IMR-90 (cell line): ENCODE measurements around the gene CERS1.

Experiments
- CEBPB ChIP-seq: IDR thresholded peaks from 2 replicates; pipeline ENCODE4 v1.6.1; 2012; ENCODE audit warnings: low read depth, low read length, improper control_type of control experiment
- CHD1 ChIP-seq: IDR thresholded peaks from 2 replicates; pipeline ENCODE4 v1.6.1; 2012; ENCODE audit warnings: low read depth, low read length, improper control_type of control experiment
- CTCF ChIP-seq: conservative IDR thresholded peaks from 2 replicates; pipeline ENCODE4 v1.5.1; 2012; ENCODE audit warnings: mild to moderate bottlenecking, low read depth, low read length, improper control_type of control experiment
- FOS ChIP-seq: fragments of 150-350 bp; IDR thresholded peaks from 2 replicates; pipeline ENCODE4 v1.6.1; 2016; ENCODE audit warnings: low read depth, low read length
- MAFK ChIP-seq: IDR thresholded peaks from 2 replicates; pipeline ENCODE4 v1.6.1; 2012; ENCODE audit warnings: low read depth, low read length, improper control_type of control experiment
- MXI1 ChIP-seq: IDR thresholded peaks from 2 replicates; pipeline ENCODE4 v1.6.1; 2012; ENCODE audit warnings: low read depth, mild to moderate bottlenecking, low read length, moderate library complexity, borderline replicate concordance
- NFE2L2 ChIP-seq: fragments of 150-350 bp; IDR thresholded peaks from 2 replicates; pipeline ENCODE4 v1.6.1; 2016; ENCODE audit warnings: low read depth, mild to moderate bottlenecking, low read length
- POLR2A ChIP-seq: IDR thresholded peaks from 2 replicates; pipeline ENCODE4 v1.6.1; 2012; ENCODE audit warnings: mild to moderate bottlenecking, low read depth, low read length
- RAD21 ChIP-seq: IDR thresholded peaks from 2 replicates; pipeline ENCODE4 v1.6.1; 2012; ENCODE audit warnings: low read length, improper control_type of control experiment
- RFX5 ChIP-seq: IDR thresholded peaks from 2 replicates; pipeline ENCODE4 v1.8.0; 2012; ENCODE audit warnings: low read depth, mild to moderate bottlenecking, low read length, moderate library complexity
- SMC3 ChIP-seq: fragments of 150-350 bp; IDR thresholded peaks from 2 replicates; pipeline ENCODE4 v1.6.1; 2016; ENCODE audit warnings: low read depth, mild to moderate bottlenecking, antibody characterized with exemption, low read length, moderate library complexity
- USF2 ChIP-seq: fragments of 150-350 bp; IDR thresholded peaks from 2 replicates; pipeline ENCODE4 v1.6.1; 2017; ENCODE audit warnings: mild to moderate bottlenecking, antibody characterized with exemption, low read length, low read depth

- TF ChIP-seq RFX5 (no peak), CTCF (no peak), POLR2A (no peak), USF2 (no peak), CEBPB (no peak), MAFK (no peak), RAD21 (no peak), SMC3 (no peak), MXI1 (no peak), CHD1 (no peak), FOS (no peak), NFE2L2 (no peak)
Measured at GRCh38 chr19:18844806-18845329, 51.1 kb downstream of the CERS1 start.
